ENCODE data around the gene PISD. TPM values are rescaled to one million over a fixed set of nuclear protein-coding genes. Genes with fewer than 3 reads are reported as not detected.
"Not testable (repeated sequence)": the region's sequence is repeated elsewhere in the genome, so short reads cannot be mapped to it uniquely, and the experiment has no call there.

The PISD gene
- 35.1 and 37.3 TPM in 2 replicates for total RNA-seq

- H3K4me2 ChIP-seq (ENCODE audit: insufficient read depth, low read length) = peak within 1 kb of the TSS; percentile 100
- H3K27me3 ChIP-seq (ENCODE audit: insufficient read depth, low read length) = no peaks in the 10 kb centered on the region
- H4K20me1 ChIP-seq (ENCODE audit: insufficient read depth, low read length) = peaks cover 6% of the 10 kb centered on the region
- H3K36me3 ChIP-seq (ENCODE audit: insufficient read depth, low read length) = no peaks in the 10 kb centered on the region
- H3K9me3 ChIP-seq (ENCODE audit: low read depth, low read length) = no peaks in the 10 kb centered on the region
- H2AFZ ChIP-seq (ENCODE audit: low read length) = peak within 1 kb of the TSS; percentile 84
- H3K4me3 ChIP-seq (ENCODE audit: insufficient read depth, low read length) = peak within 1 kb of the TSS; percentile 97
- TF ChIP-seq, protein P1, sequence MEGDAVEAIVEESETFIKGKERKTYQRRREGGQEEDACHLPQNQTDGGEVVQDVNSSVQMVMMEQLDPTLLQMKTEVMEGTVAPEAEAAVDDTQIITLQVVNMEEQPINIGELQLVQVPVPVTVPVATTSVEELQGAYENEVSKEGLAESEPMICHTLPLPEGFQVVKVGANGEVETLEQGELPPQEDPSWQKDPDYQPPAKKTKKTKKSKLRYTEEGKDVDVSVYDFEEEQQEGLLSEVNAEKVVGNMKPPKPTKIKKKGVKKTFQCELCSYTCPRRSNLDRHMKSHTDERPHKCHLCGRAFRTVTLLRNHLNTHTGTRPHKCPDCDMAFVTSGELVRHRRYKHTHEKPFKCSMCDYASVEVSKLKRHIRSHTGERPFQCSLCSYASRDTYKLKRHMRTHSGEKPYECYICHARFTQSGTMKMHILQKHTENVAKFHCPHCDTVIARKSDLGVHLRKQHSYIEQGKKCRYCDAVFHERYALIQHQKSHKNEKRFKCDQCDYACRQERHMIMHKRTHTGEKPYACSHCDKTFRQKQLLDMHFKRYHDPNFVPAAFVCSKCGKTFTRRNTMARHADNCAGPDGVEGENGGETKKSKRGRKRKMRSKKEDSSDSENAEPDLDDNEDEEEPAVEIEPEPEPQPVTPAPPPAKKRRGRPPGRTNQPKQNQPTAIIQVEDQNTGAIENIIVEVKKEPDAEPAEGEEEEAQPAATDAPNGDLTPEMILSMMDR (IDR thresholded peaks at IDR 0.05; ENCODE audit: extremely low read depth, low read depth, low read length) = no peak
- H3K79me2 ChIP-seq (ENCODE audit: insufficient read depth, low read length) = peaks cover 43% of the 10 kb centered on the region
- peak; percentile 96 for DNase-seq (ENCODE audit: insufficient read length, low spot score, missing footprints)
- H3K27ac ChIP-seq (ENCODE audit: low read depth, low read length) = peak within 1 kb of the TSS; percentile 96
- H3K4me1 ChIP-seq (ENCODE audit: insufficient read depth, low read length) = peaks cover 11% of the 10 kb centered on the region
These were observed at the start of gene PISD for GRCh38 chr22:31661851-31662667. PISD (minus strand) TSS chr22:31662215; CDS start chr22:31662208, 7 bp downstream.

DNA sequence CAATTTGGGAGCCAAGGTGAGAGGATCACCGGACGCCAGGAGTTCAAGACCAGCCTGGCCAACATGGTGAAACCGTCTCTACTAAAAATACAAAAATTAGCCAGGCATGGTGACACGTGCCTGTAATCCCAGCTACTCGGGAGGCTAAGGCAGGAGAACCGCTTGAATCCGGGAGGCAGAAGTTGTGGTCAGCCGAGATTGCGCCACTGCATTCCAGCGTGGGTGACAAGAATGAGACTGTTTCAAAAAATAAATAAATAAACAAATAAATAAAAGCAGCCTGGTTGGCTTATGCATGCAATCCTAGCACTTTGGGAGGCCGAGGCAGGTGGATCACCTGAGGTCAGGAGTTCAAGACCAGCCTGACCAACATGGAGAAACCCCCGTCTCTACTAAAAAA lies 49.2 kb upstream of the PISD start:
- peaks cover 42% of the 10 kb centered on the region for H3K36me3 ChIP-seq (ENCODE audit: insufficient read depth, low read length)
- peaks cover 18% of the 10 kb centered on the region for H3K79me2 ChIP-seq (ENCODE audit: insufficient read depth, low read length)
- H3K27me3 ChIP-seq (ENCODE audit: insufficient read depth, low read length); H3K4me1 ChIP-seq (ENCODE audit: insufficient read depth, low read length); H4K20me1 ChIP-seq (ENCODE audit: insufficient read depth, low read length); H3K27ac ChIP-seq (ENCODE audit: low read depth, low read length); DNase-seq (ENCODE audit: insufficient read length, low spot score, missing footprints); H2AFZ ChIP-seq (ENCODE audit: low read length); H3K4me3 ChIP-seq (ENCODE audit: insufficient read depth, low read length); H3K4me2 ChIP-seq (ENCODE audit: insufficient read depth, low read length); H3K9me3 ChIP-seq (ENCODE audit: low read depth, low read length): not testable (repeated sequence)

DNA sequence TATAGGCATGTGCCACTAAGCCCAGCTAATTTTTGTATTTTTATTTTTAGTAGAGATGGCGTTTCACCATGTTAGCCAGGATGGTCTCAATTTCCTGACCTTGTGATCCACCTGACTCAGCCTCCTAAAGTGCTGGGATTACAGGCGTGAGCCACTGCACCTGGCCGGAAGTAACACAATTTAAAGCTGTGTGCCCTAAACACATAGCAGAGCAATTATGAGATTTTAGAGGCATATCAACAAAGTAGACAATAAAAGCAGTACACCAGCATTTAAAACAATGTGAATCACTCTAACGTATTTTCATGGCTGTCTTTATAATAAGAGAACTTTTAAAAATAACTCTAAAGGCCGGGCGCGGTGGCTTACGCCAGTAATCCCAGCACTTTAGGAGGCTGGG lies 45.5 kb upstream of the PISD start:
- TF ChIP-seq, protein P1 (IDR thresholded peaks at IDR 0.05; ENCODE audit: extremely low read depth, low read depth, low read length) = no peak
- Histone ChIP-seq H3K27ac (ENCODE audit: low read depth, low read length) (no peak overlapping the region), H2AFZ (ENCODE audit: low read length) (no peak overlapping the region), H3K4me3 (ENCODE audit: insufficient read depth, low read length) (no peak overlapping the region), H4K20me1 (ENCODE audit: insufficient read depth, low read length) (no peaks in the 10 kb centered on the region), H3K36me3 (ENCODE audit: insufficient read depth, low read length) (peaks cover 37% of the 10 kb centered on the region), H3K79me2 (ENCODE audit: insufficient read depth, low read length) (peaks cover 16% of the 10 kb centered on the region), H3K9me3 (ENCODE audit: low read depth, low read length) (no peaks in the 10 kb centered on the region), H3K27me3 (ENCODE audit: insufficient read depth, low read length) (no peaks in the 10 kb centered on the region), H3K4me1 (ENCODE audit: insufficient read depth, low read length) (no peaks in the 10 kb centered on the region), H3K4me2 (ENCODE audit: insufficient read depth, low read length) (no peak overlapping the region)
- DNase-seq (ENCODE audit: insufficient read length, low spot score, missing footprints) = no peak

DNA sequence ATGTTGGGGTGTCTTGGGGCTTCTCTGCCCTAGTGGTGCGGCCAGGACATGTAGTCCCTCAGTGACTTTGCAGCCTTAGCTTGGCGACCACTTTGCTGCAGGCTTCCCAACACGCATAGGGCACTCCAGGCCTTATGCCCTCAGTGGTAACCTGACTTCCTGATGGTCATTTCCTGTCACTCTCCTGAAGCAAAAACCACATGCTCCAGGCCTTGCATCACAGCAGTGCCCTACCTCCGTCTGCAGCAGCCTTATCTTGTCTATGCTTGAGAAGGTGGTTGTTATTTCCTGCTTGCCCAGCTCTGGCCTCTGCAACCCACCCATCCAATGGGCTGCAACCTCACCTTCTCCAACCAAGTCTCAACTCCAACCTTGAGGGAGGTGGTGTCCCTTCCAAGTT lies 33.4 kb upstream of the PISD start:
- Histone ChIP-seq H2AFZ (ENCODE audit: low read length) (no peak overlapping the region), H4K20me1 (ENCODE audit: insufficient read depth, low read length) (no peaks in the 10 kb centered on the region), H3K9me3 (ENCODE audit: low read depth, low read length) (no peaks in the 10 kb centered on the region), H3K4me1 (ENCODE audit: insufficient read depth, low read length) (peaks cover 4% of the 10 kb centered on the region), H3K27me3 (ENCODE audit: insufficient read depth, low read length) (no peaks in the 10 kb centered on the region), H3K4me3 (ENCODE audit: insufficient read depth, low read length) (no peak overlapping the region), H3K79me2 (ENCODE audit: insufficient read depth, low read length) (no peaks in the 10 kb centered on the region), H3K4me2 (ENCODE audit: insufficient read depth, low read length) (no peak overlapping the region), H3K27ac (ENCODE audit: low read depth, low read length) (no peak overlapping the region), H3K36me3 (ENCODE audit: insufficient read depth, low read length) (peaks cover 59% of the 10 kb centered on the region)
- DNase-seq (ENCODE audit: insufficient read length, low spot score, missing footprints) = no peak
- TF ChIP-seq, protein P1 (IDR thresholded peaks at IDR 0.05; ENCODE audit: extremely low read depth, low read depth, low read length) = no peak

- not testable (repeated sequence) for H3K79me2 ChIP-seq (ENCODE audit: insufficient read depth, low read length); H4K20me1 ChIP-seq (ENCODE audit: insufficient read depth, low read length); H2AFZ ChIP-seq (ENCODE audit: low read length); DNase-seq (ENCODE audit: insufficient read length, low spot score, missing footprints); H3K4me1 ChIP-seq (ENCODE audit: insufficient read depth, low read length); H3K9me3 ChIP-seq (ENCODE audit: low read depth, low read length); H3K4me2 ChIP-seq (ENCODE audit: insufficient read depth, low read length); H3K4me3 ChIP-seq (ENCODE audit: insufficient read depth, low read length); H3K27ac ChIP-seq (ENCODE audit: low read depth, low read length); H3K27me3 ChIP-seq (ENCODE audit: insufficient read depth, low read length)
- H3K36me3 ChIP-seq (ENCODE audit: insufficient read depth, low read length) = peaks cover 49% of the 10 kb centered on the region
These were observed 32.0 kb upstream of the PISD start for GRCh38 chr22:31694046-31694445.

All from osteoblast (primary cell).